H1 (cell line): Measurements from ENCODE around the gene CLEC2B. TPM values are rescaled to one million over a fixed set of nuclear protein-coding genes. Genes with fewer than 3 reads are reported as not detected.

Experiments used
- BRCA1 ChIP-seq: IDR thresholded peaks from 2 replicates; pipeline ENCODE4 v1.6.1; 2012; ENCODE audit warnings: low read depth, low read length, improper control_type of control experiment
- CHD1 ChIP-seq: IDR thresholded peaks from 2 replicates; pipeline ENCODE4 v1.6.1; 2012; ENCODE audit warnings: low read depth, low read length, improper control_type of control experiment
- JUN ChIP-seq: IDR thresholded peaks from 2 replicates; pipeline ENCODE4 v1.6.1; 2011; ENCODE audit warnings: low read depth, mild to moderate bottlenecking, improper control_type of control experiment, low read length
- JUND ChIP-seq: IDR thresholded peaks from 2 replicates; pipeline ENCODE4 v1.6.1; 2011; ENCODE audit warnings: mild to moderate bottlenecking, improper control_type of control experiment, low read length
- POLR2A ChIP-seq, 2 experiments: IDR thresholded peaks; 1 replicate in 1 of 2; 2 replicates in 1 of 2; pipeline ENCODE4 v1.6.1; 2011; ENCODE audit warnings: low read depth in 2 of 2, low read length in 2 of 2, mild to moderate bottlenecking in 2 of 2; ENCODE audit errors: control extremely low read depth in 1 of 2
- polyA plus RNA-seq, 7 experiments: library from polyadenylated mRNA; depleted of rRNA in 3 of 7; stranded (reverse) in 5 of 7; unstranded in 2 of 7; fragments of >200 nt in 5 of 7; fragments of 200-250 nt in 2 of 7; gene quantifications; 1 replicate in 5 of 7; 2 replicates in 1 of 7; 4 replicates in 1 of 7; pipeline versions ENCODE4 v1.2.1 to v1.2.3, GENCODE V29; 2011 to 2013; ENCODE audit warnings: missing spikeins in 2 of 7, mixed read lengths in 2 of 7
- total RNA-seq: library from RNA; stranded (reverse); fragmentation: NEBNext Ultra II Directional; extraction: Animal tissue kit (Norgen Biotek cat#: 25700); gene quantifications from 2 replicates; pipeline ENCODE4 v1.2.1, GENCODE V29; 2021
- TF ChIP-seq, protein P1 (sequence below): fragments of 300-600 bp; sonication (generic); IDR thresholded peaks from 2 replicates; pipeline ENCODE4 v1.7.1; 2012; ENCODE audit warnings: low read length, moderate library complexity, mild to moderate bottlenecking, inconsistent platforms; ENCODE audit not compliant: insufficient replicate concordance
- TF ChIP-seq, protein P2 (sequence below): IDR thresholded peaks from 2 replicates; pipeline ENCODE4 v1.6.1; 2012; ENCODE audit warnings: inconsistent platforms

CLEC2B gene
- total and polyA plus RNA-seq, 2 of the 8 experiments (the other 6 are each of a cell fraction or from before 2014, with no cell fraction given): not detected

DNA sequence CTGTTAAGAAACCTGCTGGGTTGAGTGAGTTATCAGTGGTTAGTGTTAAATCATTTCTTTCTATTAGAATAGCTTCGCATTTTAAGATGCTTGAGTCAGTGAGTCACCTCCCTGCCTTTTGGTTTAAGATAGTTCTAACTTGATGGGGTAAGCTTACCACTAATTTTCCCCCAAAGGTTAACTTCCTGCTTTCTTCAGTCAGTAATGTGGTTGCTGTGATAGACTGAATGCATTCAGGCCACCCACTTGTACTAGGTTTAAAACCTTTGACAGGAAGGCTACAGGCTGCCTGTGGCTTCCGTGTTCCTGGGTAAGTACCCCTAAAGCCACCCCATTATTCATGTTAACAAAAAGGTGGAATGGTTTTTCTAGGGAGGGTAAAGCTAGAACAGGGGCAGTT, 37.7 kb upstream of the CLEC2B start (continued):
- TF ChIP-seq, protein P1, sequence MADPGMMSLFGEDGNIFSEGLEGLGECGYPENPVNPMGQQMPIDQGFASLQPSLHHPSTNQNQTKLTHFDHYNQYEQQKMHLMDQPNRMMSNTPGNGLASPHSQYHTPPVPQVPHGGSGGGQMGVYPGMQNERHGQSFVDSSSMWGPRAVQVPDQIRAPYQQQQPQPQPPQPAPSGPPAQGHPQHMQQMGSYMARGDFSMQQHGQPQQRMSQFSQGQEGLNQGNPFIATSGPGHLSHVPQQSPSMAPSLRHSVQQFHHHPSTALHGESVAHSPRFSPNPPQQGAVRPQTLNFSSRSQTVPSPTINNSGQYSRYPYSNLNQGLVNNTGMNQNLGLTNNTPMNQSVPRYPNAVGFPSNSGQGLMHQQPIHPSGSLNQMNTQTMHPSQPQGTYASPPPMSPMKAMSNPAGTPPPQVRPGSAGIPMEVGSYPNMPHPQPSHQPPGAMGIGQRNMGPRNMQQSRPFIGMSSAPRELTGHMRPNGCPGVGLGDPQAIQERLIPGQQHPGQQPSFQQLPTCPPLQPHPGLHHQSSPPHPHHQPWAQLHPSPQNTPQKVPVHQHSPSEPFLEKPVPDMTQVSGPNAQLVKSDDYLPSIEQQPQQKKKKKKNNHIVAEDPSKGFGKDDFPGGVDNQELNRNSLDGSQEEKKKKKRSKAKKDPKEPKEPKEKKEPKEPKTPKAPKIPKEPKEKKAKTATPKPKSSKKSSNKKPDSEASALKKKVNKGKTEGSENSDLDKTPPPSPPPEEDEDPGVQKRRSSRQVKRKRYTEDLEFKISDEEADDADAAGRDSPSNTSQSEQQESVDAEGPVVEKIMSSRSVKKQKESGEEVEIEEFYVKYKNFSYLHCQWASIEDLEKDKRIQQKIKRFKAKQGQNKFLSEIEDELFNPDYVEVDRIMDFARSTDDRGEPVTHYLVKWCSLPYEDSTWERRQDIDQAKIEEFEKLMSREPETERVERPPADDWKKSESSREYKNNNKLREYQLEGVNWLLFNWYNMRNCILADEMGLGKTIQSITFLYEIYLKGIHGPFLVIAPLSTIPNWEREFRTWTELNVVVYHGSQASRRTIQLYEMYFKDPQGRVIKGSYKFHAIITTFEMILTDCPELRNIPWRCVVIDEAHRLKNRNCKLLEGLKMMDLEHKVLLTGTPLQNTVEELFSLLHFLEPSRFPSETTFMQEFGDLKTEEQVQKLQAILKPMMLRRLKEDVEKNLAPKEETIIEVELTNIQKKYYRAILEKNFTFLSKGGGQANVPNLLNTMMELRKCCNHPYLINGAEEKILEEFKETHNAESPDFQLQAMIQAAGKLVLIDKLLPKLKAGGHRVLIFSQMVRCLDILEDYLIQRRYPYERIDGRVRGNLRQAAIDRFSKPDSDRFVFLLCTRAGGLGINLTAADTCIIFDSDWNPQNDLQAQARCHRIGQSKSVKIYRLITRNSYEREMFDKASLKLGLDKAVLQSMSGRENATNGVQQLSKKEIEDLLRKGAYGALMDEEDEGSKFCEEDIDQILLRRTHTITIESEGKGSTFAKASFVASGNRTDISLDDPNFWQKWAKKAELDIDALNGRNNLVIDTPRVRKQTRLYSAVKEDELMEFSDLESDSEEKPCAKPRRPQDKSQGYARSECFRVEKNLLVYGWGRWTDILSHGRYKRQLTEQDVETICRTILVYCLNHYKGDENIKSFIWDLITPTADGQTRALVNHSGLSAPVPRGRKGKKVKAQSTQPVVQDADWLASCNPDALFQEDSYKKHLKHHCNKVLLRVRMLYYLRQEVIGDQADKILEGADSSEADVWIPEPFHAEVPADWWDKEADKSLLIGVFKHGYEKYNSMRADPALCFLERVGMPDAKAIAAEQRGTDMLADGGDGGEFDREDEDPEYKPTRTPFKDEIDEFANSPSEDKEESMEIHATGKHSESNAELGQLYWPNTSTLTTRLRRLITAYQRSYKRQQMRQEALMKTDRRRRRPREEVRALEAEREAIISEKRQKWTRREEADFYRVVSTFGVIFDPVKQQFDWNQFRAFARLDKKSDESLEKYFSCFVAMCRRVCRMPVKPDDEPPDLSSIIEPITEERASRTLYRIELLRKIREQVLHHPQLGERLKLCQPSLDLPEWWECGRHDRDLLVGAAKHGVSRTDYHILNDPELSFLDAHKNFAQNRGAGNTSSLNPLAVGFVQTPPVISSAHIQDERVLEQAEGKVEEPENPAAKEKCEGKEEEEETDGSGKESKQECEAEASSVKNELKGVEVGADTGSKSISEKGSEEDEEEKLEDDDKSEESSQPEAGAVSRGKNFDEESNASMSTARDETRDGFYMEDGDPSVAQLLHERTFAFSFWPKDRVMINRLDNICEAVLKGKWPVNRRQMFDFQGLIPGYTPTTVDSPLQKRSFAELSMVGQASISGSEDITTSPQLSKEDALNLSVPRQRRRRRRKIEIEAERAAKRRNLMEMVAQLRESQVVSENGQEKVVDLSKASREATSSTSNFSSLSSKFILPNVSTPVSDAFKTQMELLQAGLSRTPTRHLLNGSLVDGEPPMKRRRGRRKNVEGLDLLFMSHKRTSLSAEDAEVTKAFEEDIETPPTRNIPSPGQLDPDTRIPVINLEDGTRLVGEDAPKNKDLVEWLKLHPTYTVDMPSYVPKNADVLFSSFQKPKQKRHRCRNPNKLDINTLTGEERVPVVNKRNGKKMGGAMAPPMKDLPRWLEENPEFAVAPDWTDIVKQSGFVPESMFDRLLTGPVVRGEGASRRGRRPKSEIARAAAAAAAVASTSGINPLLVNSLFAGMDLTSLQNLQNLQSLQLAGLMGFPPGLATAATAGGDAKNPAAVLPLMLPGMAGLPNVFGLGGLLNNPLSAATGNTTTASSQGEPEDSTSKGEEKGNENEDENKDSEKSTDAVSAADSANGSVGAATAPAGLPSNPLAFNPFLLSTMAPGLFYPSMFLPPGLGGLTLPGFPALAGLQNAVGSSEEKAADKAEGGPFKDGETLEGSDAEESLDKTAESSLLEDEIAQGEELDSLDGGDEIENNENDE: no peak
- TF ChIP-seq POLR2A (IDR thresholded peaks at IDR 0.05; ENCODE audit: control extremely low read depth in 1 of 2, low read depth in 2 of 2, low read length in 2 of 2) (peak in 1 of 2 experiments; percentile 37; a peak in 2 of 3 replicates), BRCA1 (no peak), JUND (no peak), CHD1 (no peak), JUN (no peak)
- TF ChIP-seq, protein P2, sequence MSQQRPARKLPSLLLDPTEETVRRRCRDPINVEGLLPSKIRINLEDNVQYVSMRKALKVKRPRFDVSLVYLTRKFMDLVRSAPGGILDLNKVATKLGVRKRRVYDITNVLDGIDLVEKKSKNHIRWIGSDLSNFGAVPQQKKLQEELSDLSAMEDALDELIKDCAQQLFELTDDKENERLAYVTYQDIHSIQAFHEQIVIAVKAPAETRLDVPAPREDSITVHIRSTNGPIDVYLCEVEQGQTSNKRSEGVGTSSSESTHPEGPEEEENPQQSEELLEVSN: no peak
- TF ChIP-seq, all 59 proteins: peak for 2
